CD4-positive, alpha-beta T cell treated with Interleukin-21 for 1 hour (primary cell): ENCODE data around the gene IGF1R.

Source experiments
- DNase-seq: peaks from one replicate; pipeline ENCODE4 v3.0.0-alpha.2; 2020

IGF1R gene

DNA sequence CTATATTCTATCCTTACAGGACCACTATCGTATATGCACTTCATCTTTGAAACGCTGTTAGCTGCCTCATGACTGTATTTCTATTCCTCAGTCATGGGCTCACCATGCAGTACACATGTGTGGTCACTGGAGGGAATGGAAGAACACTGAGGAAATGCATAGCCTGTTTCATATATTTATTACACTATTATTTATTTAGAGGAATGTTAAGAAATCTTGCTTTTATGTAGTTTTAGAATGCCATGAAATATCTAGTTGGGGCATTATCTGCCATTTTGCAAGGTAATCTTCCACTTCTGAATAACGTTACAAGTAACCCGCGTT lies 155.7 kb downstream of the IGF1R start:
- no peak for DNase-seq

DNA sequence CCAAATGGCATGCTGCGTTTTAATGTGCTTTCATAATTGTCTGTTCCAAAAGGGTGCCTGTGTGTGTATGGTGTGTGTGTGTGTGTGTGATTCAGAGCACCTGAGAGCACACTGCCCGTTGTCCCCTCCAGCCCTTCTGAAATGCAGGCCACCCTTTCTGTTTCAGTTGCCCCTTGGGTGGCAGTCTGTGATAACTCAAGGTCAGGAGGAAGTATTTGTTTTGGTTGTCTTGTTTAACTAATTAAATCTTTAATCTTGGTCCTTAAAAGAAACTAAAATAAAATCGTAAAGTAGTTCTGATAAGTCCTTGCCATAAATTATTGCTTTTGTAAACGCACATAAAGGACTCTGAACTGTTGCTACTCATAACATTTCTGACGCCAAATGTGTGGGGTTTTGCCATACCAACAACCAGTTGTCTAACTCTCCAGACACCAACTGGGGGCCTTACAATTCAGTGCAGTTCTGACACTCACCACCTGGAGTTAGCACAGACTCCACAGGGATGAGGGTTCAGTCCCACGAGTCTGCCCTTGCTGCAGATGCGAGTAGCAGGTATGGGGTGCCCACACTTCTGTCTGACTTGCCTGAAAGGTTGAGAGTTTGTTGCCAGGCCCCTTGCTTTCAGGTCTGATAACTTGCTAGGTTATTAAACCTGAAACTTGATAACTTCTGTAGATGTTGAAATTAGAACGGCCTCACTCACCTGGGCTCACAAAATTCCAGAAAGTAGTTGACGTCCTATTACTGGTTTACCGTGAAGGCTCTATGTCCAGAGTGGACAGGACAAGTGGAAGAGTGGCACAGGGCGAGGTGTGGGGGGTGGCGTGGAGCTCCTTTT lies 157.3 kb downstream of the IGF1R start:
- DNase-seq: no peak

DNA sequence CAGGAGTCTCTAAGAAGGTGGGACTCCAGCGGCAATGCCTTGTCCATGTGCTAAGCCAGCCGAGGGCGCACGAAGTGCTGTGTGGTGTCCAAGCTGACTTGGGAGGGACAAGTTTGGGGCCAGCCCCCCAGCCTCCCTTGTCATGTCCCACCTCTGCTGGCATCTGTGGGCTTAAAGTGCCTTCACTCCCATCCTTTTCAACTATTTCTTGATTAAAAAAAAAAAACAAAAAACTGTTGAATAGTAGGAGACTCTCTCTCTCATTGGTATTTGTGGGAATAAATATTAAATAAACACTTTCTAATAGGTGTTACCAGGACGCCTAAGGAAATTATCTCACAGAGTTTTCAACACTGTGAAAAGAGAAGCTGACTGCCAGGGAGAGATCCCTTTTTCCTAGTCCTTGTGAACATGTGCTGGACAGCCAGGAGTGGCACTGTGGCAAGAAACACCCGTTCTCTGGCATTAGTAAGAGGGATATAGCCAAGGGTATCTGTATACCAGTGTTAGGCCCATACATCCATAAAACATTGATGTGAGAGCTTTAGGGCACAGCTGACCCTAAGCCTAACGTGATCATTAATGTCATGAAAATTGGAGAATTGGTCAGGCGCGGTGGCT lies 158.0 kb downstream of the IGF1R start:
- DNase-seq: no peak

DNA sequence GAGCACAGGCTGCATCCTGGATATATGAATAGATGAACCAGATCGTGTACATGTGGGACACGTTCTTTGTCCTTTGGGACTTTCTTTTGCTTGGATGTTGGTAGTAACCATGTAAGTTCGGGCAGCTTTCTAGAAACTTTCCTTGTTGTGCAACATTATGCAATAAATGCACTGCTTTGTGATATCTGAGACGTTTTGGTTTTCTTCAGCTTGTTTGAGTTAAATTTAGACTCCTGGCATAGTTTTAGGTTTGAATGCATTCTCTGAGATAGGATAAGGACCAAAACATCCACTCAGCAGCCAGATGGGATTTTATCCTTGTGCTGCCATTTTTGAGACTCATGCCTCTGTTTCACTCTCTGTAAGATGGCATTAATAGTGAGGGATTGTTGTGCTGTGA lies 158.9 kb downstream of the IGF1R start:
- no peak for DNase-seq

DNA sequence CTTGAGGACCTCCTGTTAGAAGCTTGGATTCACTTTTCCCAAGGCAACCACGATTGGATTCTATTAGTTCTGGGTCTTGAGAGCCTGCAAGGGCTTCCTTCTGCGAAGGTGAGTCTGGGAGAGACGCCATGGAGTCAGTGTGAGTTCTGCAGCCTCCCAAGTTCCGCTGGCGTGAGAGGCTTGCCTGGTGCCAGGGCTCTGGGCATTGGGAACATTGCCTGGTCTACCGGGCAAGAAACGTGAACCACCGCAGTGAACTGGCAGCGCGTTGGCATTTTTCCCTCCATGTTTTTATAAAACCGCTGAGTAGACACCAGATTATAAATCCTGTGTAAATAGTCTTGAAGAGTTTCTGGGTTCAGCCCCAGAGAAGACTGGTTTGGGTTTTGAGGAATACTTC lies 160.9 kb downstream of the IGF1R start:
- no peak for DNase-seq

DNA sequence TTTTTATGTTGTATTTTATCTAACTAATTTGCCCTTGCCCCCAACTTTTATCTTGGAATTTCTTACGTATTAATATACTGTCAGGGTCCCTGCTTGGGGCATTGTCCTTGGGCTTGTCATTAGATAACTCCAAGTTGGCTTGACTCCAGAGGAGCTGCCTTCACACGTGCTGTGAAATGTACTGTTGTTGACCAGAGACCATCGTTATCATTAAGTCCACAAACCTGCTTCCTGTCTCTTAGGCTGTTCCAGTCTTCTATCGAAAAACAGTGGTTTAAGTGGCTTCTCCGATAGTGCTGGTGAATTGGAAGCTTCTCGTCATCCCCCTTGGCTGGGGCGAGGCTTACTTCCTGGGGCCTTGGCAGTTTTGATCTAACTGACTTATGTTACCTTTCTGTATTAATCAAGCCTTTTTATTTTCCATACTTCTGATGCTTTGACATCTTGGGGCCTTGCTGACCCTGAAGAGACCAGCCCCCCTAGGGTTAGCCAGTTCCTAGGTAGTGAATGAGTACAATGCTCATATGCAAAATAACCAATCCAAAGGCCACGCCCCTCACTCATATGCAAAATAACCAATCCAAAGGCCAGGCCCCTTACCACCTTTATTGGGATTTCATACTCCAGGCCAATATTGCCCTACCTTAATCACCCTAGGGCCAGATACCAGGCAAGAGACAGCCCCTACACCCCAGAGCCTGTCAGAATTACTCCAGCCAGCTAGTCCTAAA lies 164.5 kb downstream of the IGF1R start:
- no peak for DNase-seq

DNA sequence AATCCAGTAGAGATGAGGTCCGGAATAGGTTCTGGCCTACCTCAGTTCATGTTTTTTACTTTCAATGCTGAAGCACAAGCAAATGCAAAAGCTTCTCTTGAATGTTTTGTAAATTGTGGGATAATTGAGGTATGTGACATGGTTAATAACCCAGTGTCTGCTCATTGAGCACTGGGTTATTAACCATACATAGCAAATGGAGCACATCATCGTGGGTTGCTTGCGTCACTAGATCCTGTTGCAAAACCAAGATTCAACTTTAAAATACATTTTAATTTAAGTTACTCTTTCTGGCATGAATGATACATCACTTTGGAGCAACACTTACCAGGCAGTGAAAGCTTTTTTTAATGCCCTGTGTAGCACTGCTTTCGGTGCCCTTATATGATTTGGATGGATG lies 165.6 kb downstream of the IGF1R start:
- no peak for DNase-seq

DNA sequence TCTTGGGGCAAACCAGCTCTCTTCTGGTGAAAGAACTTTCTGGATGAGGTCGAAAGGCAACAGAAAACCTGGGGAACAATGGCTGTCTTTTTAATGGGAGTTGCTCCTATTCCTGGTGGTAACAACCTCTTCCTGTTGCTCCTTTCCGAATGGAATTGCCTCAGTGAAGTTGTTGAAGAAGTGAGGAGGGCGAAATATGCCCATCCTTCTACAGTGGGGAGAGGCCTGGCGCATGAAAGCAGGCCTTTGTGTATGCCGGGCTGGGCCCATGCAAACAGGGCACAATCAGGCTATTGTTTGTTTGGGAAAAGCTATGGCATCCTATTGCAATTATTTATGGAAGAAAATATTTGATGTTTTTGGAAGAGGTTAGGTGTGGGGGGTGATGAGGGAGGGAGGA lies 166.9 kb downstream of the IGF1R start:
- no peak for DNase-seq

DNA sequence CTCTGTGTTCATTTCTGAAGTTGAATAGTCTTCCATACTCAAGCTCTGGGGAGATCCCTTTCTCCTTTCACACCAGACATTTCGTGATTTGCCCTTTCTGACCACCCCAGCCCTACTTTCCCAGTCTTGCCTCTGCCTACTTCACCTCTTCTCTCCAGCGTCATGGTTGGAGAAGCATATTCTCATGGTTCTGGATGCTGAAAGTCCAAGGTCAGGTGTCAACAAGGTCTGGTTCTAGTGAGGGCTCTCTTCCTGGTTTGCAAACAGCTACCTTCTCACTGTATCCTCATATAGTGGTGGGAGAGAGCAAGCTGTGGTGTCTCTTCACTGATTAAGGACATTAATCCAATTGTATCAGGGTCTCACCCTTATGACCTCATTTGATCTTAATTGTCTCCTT lies 169.4 kb downstream of the IGF1R start:
- DNase-seq: no peak

DNA sequence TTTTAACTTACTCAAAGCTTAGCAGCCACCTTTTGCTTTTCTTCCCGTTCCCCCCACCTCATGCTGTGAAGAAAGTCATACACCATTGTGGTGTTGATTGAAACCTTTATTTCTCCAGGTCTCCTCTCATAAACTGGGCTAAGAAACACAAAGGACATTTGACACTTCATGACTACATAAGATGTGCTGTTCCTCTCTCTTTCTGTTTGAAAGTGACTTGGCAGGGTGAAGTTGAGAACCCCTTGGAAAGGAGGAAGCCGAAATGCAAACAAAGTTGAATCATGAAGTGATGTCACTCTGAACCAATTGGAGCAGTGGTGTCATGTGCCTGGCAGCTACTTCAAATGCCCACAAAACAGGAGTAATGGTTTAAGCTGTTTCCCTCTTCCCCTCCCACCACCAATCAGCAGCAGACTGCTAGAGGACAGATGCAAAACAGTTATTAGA lies 174.7 kb downstream of the IGF1R start:
- no peak for DNase-seq

DNA sequence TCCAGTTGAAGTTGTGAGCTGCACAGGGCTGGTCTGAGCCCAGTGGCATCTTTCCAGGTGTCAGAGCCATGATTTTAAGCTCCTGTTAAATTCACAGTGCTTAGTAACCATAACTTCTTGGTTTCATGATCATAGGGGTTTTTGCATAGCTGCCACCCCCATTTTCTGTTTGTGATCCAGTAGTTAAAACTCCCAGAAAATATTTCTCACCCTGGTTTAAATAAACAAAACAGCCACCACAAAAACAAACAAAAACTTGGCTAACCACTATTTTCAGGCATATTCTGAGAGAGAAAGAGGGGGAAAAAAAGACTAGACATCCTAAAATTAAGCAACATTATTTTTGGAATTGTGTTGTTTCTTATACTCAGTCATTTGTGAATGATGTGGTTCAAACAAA lies 175.3 kb downstream of the IGF1R start:
- DNase-seq: no peak

DNA sequence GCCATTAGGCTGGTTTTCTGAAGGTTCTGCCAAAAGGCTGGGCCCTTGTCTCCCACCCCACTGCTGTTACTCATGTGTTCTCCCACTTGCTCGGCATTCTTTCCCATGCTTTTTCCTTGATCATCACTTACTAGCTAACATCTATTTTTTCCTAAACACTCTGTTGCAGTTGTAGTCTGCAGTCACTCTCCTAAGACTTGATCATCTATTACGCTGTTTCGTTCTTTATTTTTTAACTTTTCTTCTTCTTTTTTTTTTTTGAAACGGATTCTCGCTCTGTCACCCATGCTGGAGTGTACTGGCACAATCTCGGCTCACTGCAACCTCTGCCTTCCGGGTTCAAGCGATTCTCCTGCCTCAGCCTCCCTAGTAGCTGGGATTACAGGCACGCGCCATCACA lies 176.3 kb downstream of the IGF1R start:
- no peak for DNase-seq

DNA sequence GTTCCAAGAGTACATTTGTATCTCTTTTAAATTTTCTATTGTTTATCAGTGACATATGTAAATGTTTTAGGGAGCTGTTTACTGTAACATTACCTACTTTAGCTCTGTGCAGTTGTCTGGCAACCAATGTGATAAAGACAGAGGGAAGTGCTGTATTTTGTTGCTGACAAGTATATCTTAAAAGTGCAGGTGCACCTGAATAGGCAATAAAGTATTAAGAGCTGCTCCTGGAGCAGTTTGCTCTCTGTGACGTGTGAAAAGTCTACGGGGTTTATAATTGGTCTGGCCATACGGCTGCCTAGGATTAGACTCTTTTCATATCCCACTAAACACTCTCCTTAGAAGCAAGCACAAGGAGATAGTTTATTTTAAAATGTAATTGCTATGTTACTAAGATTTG lies 178.3 kb downstream of the IGF1R start:
- no peak for DNase-seq

DNA sequence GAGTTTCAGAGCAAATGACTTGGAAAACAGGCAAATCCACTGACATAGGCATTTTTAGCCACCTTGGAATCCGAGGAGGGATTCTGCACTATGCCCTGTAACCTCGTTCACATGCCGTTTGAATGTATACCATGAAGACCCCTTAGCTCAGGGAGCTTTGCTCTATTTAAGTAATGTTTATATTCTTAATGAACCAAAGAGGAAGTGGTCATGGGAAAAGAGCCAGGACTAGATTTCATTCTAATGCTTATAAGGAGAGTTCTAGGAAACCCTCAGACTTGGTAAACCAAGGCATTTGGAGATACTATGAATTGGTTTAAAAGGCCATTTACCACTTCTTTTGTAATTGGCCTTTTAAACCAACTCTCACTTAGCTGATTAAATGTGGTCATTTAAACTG lies 178.9 kb downstream of the IGF1R start:
- DNase-seq: no peak

DNA sequence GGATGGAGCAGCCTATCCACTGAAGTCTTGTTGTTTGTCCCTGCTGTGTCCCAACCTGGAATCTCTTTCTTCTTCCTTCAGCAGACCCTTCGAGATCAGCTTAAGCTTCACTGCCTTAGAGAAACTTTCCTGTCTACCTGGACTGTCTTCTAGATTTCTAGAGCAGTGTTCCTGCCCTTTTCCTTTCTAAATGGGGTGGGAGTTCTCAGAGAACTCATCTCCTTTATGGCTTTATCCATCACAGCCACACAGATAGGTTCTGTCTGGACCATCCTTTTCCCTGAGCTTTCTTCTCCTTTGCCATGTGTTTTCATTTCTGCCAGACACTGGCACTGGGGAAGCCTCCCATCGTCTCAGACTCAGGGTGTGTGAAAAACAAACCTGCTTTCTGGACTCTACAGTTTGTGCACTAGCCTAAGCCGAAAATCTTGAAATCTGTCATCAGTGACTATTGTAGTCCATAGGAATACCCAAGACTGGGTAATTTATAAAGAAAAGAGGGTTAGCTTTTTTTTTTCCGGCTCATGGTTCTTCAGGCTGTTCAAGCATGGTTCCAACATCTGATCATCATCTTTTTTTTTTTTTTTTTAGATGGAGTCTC lies 181.8 kb downstream of the IGF1R start:
- DNase-seq: no peak

DNA sequence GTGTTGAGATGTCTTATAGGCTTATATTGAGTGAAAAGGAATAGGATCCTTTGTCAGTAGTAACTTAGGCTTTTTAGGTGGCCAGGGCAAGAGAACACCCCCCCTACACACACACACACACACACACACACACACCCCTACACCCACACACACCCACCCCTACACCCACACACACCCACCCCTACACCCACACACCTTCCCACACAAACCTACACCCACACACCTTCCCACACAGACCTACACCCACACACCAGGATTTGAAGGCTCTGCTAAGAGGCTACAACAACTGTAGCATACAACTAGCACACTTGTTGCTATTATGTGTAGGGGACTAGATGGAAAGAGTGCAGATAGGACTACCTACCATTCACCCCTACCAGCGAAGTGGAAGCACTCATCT lies 186.6 kb downstream of the IGF1R start:
- DNase-seq: no peak

DNA sequence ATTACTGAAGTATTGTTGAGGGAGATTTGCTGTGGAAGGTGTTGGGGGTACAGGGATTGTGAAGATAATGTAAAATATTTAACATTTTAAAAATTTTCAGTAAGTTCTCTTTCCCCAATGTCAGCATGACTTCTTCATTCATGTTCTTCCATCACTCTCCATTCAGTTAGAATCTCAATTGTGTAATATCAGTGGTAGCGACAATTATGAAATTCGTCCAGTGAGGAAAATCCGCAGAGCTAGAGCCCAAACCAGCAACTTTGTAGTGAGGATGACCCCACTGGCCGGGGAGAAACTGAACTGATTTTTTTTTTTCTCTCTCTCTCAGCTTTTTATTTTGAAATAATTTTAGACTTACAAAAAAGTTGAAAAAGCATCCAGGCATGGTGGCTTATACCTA lies 187.5 kb downstream of the IGF1R start:
- no peak for DNase-seq

DNA sequence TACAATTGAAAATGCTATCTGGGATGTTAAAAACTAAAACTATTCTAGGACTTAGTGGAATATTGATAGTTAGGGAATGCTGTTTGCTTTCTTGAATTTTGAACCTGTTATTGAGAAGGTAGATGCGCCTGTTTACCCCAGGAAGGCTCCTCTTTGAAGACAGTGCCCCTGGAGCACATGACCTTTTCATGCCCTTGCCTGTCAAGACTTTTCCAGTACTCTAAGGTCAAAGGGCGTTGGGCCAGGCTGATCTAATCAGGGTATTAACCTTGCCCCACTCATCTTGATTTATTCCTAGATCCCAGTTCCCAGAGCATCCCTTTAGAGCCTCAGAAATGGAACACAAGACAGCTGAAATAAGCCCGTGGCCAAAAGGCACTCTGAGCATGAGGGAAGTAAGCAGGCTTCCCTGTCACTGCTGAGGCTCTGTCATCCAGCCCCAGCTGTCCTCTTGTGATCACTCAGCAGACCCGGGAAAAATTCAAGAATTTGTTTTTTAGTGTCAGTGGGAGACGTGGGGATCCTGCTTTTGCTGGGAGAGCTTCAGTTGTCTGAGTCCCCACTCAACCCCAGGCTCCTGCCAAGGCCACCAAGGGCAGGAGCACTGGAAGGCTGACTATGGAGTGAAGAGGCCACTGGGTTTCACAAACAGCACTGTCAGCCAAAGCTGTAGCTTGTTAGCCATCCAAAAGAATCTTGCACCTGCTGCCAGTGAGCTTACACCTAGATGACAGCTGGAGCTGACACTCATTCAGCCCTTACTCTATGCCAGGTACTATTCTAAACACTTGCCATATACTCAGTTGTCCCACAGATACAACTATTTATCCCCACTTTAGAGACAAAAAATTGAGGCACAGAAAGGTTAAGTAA lies 190.3 kb downstream of the IGF1R start:
- DNase-seq: no peak

DNA sequence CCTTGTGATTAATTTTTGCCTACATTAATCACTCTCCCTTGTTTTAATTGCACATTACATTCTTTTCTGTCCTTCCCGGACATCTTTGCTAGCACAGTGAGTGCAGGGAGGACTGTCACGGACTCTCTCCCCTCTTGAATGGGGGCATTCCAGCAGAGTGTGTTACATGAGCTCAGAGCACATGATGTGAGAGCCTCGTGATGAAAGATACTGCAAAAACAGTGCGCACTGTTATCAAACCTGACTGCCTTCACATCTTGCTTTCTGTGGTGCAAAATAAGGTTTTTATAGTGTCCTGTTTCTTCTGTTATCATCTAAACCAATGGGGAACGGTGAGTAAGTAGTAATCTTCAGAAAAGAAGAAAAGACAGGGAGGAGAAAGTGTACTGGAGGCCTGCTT lies 191.7 kb downstream of the IGF1R start:
- no peak for DNase-seq

DNA sequence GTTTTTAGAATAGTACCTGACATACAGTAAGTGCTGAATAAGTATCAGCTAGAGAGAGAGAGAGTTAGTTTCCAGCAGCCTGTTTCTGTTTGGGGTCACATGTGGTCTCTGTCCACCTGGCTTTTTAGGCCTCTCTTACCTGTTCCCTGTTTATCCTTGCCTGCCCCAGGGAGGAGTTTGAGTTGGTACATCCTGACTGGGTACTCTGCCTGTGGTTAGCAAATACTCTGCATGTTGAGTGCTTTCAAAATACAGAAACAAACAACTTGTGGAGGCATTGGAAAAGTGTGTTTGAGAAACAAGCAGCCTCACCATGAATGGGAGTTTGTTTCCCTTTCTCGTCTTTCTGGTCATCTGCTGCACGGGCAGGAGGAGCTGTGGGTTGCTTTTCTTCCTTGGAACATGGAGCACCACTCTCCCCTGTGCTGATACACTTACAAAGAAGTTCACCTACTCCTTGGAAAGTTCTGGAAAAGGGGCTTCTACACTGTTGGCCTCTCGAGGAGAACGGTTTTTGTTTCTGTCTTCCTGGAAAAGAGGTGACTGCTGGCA lies 193.2 kb downstream of the IGF1R start:
- DNase-seq: no peak

DNA sequence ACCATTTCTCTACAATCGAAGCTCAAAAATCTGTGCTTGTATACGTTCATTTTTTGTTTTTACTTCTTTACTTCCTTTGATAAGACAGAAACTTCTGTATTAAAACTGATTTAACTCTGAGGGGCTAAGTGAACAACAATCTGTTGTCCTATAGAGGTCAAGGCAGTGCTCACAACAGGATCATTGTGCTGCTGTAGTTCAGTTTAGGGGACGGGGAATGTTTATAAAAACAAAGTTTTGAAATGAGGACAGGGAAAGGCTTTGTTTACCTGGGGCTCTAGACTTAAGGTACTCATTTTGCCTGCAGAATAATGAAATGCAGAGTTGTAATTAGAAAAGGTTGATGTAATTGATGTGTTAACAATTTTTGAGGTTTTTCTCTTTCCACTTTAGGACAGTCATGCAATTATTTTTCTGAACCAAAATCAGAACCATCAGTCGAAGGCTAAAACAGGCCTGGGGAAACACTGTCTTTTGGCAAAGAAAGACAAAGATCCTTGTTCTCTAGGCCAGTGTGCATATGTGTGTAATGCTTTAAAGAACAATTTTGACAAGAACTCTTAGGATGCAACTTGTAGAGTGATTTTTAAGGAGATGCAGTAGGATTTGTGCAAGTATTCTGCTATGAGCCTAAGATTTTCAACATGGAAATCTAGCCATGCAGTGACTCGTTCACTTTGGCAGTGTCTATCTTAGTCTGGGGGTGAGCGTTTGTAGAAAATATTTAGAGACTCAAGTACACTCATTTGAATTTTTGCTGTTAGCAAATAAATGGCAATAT lies 194.0 kb downstream of the IGF1R start:
- no peak for DNase-seq

DNA sequence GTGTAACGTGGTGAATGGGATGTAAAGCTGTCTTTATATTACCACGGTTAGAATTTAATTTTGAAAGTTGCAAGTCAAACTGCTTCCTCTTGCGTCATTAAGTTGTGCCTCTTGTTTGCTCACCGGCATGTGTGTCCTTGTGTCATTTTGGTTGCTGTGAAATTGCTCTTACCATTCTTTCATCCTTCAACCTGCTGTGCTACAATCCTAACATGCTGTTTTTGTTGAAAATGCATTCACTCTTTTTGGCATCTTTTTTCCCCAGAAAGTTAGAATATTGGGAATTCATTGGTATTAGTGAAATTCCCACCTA lies 194.6 kb downstream of the IGF1R start:
- no peak for DNase-seq
